NCI-H2081 treated with DMSO at 0.1 percent for 48 hours (cell line): ENCODE measurements around the gene PTCD3.

ENCODE experiments used
- DNase-seq: peaks from one replicate; lab custom pipeline; 2025; lab: John Stamatoyannopoulos, UW

PTCD3 gene

GRCh38 chr2:86082756-86083155 is 23.3 kb upstream of the PTCD3 start:
- DNase-seq: no peak

- DNase-seq: no peak
Observed at GRCh38 chr2:86087936-86088850, 17.8 kb upstream of the PTCD3 start.

- DNase-seq: no peak
Observed at GRCh38 chr2:86094229-86094628, 11.8 kb upstream of the PTCD3 start.

- DNase-seq: no peak
Observed at GRCh38 chr2:86097114-86097896, 8.7 kb upstream of the PTCD3 start.

- no peak for DNase-seq
Observed at GRCh38 chr2:86097913-86098312, 8.1 kb upstream of the PTCD3 start.

- no peak for DNase-seq
Observed at GRCh38 chr2:86102157-86102556, 3.9 kb upstream of the PTCD3 start.

- DNase-seq: peak; percentile 92
Observed at GRCh38 chr2:86105252-86105968, 625 bp upstream of the PTCD3 start, which contains the start of gene POLR1A. Gene POLR1A, minus strand, starts transcription at chr2:86105886. Its CDS starts 110 bp downstream, at chr2:86105776.

- DNase-seq: no peak
Observed at GRCh38 chr2:86107031-86107430, 996 bp downstream of the PTCD3 start.

- no peak for DNase-seq
Observed at GRCh38 chr2:86118130-86118529, 12.1 kb downstream of the PTCD3 start.

GRCh38 chr2:86123328-86123925 is 17.4 kb downstream of the PTCD3 start:
- DNase-seq: no peak

- no peak for DNase-seq
Observed at GRCh38 chr2:86124683-86125082, 18.6 kb downstream of the PTCD3 start.

GRCh38 chr2:86134709-86135108 is 28.7 kb downstream of the PTCD3 start:
- DNase-seq: no peak

GRCh38 chr2:86135653-86136052 is 29.6 kb downstream of the PTCD3 start:
- DNase-seq: no peak

- no peak for DNase-seq
Observed at GRCh38 chr2:86136141-86136540, 30.1 kb downstream of the PTCD3 start.

GRCh38 chr2:86138736-86139625 is 32.9 kb downstream of the PTCD3 start:
- DNase-seq: no peak

- DNase-seq: no peak
Observed at GRCh38 chr2:86139981-86140380, 33.9 kb downstream of the PTCD3 start.

GRCh38 chr2:86140969-86141392 is 34.9 kb downstream of the PTCD3 start:
- no peak for DNase-seq

- no peak for DNase-seq
Observed at GRCh38 chr2:86142436-86143257, 36.6 kb downstream of the PTCD3 start.

GRCh38 chr2:86143307-86143706 is 37.3 kb downstream of the PTCD3 start:
- DNase-seq: no peak
